HG02840 (cell line): Measurements from ENCODE around the gene PGS1.

Experiments
- ATAC-seq: cut with Tn5 transposase; IDR thresholded peaks from one replicate; pipeline ENCODE4 v1.9.1; 2021; ENCODE audit warnings: mild to moderate bottlenecking, moderate library complexity, moderate number of reproducible peaks; ENCODE audit not compliant: unreplicated experiment, low FRiP score

The PGS1 gene

GRCh38 chr17:78403822-78404221 lies 25.4 kb downstream of the PGS1 start:
- no peak for ATAC-seq

- no peak for ATAC-seq
Measured at GRCh38 chr17:78406396-78406795, 27.9 kb downstream of the PGS1 start.

DNA sequence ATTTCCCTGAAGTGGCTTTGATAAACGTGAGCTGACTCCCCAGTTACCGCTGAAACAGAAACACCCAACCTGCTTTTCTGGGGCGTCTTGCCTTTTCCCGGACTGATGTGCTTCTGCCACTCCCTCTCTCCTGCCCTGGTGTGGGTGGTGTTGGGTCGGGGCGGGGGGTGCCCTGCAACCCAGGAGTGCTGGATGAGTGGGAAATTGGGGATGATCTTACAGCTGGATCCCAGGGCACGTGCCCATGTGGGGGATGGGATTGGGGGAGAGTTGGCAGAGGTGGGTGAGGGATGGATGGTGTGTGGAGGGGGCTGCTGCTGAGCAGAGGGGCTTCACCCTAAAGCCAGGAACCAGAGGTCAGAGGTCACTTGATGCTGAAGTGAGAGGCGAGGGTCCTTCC lies 28.5 kb downstream of the PGS1 start:
- ATAC-seq, result no peak

- no peak for ATAC-seq
Measured at GRCh38 chr17:78407387-78408000, 29.0 kb downstream of the PGS1 start.

- no peak for ATAC-seq
Measured at GRCh38 chr17:78408476-78409050, 30.1 kb downstream of the PGS1 start.

GRCh38 chr17:78409191-78409928 lies 30.9 kb downstream of the PGS1 start:
- ATAC-seq, result no peak

DNA sequence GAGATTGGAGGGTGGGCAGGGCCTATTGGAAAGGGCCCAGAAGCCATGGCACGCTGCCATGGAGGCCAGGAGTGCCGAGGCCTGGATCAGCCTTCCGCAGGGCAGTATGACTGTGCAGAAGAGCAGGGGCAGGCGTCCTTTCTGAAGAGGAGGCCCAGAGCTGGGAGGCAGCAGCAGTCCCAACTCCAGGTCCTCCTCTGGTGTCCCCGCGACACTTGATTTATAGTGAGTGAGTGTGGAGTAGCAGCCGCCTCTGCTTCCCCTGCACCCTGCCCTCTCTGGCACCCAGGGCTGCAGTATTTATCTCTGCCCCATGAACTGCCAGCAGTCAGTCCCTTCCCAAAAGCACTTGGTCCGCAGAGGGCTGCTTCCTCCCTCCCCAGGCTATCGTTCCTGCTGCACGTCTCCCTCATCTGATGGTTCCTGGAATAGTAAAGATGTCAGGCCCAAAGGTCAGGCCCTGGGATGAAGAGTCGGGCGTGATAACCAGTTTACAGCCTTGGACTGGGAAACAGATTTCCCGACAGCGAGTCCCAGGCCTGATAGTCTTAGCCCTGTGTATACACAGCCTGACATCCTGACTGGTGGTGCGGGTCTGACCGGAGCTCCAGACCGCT lies 32.9 kb downstream of the PGS1 start:
- ATAC-seq, result no peak

DNA sequence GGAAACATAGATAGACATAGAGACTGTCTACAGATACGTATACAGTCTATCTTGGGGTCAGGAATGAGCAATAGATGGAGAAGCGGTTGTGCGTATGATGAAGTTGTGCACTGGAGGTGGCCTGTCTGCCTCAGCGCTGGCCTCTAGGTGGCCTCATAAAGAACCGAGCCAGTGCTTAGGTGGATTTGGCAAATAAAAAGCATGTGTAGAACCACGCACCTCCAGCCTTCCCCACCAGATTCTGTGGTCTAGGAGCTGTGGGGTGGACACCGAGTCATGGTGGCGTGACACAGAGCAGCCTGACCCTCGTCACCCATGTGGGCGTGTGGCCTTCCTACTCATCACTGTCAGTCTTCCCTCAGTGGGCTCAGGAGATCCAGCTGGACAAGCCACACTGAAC lies 34.0 kb downstream of the PGS1 start:
- no peak for ATAC-seq

DNA sequence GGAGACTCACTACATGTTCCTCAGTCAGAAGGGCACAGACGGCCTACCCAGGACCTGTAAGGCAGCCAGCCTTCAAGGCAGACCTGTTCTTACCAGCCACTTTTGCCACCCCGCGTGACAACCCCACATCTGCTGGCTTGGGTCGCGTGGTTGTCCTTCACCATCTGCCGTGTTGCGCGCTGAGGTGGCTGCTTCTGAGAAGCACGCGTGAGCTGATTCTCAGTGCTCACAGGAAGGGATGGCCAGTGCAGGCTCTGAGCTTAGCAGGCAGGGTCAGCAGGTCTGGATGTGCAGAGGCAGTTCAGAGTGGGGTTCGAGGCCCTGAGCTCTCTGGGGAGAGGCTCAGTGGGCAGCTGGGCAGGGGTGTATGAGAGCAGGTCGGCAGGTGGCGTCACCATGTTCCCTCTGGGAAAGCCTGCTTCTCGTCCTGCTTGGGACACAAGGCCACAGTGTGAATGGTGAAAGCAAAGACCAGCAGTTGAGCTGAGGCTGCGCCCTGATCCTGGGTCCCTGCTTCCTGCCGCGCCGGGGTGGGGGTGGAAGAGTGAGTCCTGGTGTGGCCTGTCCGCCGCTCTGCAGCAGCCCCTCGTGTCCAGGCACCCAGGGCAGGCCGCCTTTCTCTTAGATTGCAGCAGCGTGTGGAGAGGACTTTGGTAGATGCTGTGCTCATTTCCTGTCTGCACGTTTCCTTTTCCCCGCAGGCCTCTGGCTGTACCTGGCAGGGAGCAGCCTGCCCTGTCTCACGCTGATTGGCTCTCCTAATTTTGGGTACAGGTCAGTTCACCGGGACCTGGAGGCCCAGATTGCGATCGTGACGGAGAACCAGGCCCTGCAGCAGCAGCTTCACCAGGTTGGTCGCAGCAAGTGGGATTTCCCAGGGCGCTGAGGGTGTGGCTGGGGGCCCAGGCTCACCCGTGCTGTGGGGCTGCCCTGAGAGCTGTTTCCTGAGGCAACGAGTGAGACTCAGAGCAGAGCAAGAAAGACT lies 36.0 kb downstream of the PGS1 start:
- ATAC-seq, result no peak

GRCh38 chr17:78415821-78416711 lies 37.6 kb downstream of the PGS1 start:
- ATAC-seq, result no peak

GRCh38 chr17:78416791-78417530 lies 38.5 kb downstream of the PGS1 start:
- no peak for ATAC-seq

DNA sequence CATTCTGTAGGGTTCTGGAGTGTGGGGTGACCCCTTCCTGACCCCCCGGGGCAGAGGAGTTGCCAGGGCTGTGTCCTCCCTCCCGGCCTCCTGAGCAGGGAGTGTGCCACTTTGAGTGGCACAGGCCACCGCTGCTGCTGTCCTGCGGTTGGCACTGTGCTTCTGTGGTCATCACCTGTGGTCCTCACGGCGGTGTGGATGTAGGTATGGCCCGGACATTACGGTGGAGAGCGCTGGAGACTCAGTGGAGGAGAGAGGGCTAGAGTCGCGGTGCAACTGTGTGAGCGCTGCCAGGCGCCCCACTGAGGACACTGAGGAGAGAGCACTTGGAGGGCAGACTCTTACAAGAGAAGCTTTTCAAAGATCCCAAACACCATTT lies 39.1 kb downstream of the PGS1 start:
- ATAC-seq, result no peak

- ATAC-seq, result no peak
Measured at GRCh38 chr17:78418326-78419026, 40.0 kb downstream of the PGS1 start.

GRCh38 chr17:78419970-78420815 lies 41.7 kb downstream of the PGS1 start:
- ATAC-seq, result no peak

DNA sequence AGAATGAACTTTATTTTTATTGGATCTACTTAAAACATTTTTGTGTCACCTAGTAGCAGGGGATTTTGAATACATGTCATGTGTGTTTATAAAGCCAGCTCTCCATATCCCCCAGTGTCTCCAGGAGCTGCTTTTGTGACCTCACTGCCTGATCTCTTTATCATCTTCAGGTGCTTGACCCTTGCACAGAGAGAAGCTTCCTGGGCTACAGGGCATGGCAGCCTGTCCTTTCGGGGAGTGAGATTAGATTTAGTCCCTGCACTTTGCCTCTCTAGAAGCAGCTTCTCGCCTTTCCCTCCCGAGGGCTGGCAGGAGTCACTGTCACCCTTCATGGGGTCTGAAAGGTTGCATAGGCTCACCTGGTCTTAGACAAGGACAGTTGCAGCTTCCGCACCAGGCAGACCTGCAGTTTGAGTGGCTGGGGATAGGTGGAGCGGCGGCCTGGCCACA lies 42.7 kb downstream of the PGS1 start:
- ATAC-seq, result no peak

DNA sequence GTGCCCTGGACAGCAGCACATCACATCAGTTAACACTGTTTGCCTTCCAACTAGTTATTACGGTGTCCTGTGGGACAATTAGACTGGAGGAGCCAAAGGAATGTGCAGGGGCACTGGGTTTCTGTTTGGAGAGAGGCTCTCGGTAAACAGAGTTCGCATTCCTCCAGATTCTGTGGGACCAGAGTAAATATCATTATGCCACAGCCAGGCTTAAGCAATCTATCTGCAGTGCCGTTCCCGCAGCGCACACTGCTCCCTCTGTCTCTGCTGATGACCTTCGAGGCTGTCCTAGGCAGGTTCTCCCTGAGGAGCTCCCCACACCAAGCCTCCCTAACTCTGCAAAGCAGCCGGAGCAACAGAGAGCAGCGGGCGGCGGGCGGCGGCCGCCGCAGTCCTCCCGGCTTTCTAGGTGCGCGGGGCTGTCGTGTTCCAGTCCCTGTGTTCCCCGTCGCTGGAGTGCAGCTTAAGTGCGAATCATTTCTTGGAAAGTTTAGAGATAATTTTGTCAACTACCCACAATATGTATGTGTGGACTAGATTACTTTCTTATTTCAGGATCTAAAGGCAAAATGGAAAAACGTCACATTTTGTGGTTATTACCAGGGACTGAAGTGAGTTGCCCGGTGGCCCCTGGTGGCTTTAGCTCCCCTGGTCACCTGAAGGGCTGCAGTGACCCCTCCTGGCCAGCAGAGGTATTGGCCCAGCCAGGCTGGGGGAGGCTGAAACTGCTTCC lies 43.3 kb downstream of the PGS1 start:
- ATAC-seq, result no peak

DNA sequence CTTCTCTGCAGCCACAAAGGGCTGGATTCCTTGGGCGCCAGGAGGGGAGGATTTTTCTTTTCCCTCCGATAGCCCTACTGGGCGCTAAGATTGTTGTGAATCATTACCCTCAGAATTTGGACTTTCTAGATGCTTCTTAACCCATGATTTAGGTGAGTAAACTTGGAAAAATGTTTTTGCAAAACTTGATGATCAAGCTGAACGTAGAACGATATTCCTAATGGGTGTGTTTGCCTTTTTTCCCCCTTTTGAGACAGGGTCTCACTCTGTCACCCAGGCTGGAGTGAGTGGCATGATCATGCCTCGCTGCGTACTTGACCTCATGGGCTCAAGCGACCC lies 43.8 kb downstream of the PGS1 start:
- ATAC-seq, result no peak
